Measurements from ENCODE around the gene ALPK3.

Gene ALPK3

DNA sequence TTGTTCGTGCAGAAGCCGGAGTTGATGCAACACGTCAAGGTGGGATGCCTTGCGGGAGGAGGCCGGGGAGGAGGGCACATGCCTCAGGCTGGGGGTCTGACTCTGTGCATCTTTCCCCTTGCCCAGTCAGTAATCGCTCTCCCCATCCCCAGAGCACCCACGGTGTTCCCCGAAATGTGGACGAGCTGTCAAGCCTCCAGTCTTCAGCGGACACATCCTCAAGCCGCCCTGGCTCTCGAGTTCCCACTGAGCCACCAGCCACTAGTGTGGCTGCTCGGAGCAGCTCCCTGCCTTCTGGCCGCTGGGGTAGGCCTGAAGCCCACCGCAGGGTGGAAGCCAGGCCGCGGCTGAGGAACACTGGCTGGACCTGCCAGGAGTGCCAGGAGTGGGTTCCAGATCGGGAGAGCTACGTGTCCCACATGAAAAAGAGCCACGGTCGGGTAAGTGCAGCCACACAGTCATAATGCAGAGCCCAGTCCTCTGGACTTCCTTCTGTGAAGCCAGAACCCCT, 18.7 kb upstream of the ALPK3 start:
- no peak for DNase-seq

DNA sequence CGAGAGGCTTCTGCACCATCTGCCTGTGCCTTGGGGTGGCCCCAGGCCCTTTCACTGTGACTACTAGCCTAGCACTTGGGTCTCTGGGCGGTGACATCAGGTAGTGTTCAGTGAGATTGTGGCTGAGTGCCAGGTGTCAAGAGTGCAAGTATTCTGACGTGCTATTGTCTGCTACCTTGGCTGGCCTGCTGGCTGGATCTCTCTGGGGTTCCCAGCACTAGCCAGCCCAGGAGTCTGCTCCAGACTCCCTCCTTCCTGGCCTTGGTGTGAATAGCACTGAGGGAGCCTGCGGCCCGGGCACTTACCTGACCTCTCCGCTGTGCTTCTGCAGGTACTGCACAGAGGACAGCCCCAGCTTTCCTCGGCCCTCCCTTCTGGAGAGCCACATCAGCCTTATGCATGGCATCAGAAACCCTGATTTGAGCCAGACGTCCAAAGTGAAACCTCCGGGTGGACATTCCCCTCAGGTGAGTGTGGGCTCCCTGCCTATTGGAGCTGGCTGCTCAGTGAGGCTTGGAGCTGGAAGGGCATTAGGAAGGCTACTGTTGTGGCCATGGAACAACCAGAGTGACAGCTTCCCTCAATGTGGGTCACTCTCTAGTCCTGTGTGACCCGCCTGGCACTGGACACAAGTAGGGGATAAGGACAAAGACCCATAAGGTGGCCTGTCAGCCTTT, 17.5 kb upstream of the ALPK3 start:
- DNase-seq: peak; percentile 15

DNA sequence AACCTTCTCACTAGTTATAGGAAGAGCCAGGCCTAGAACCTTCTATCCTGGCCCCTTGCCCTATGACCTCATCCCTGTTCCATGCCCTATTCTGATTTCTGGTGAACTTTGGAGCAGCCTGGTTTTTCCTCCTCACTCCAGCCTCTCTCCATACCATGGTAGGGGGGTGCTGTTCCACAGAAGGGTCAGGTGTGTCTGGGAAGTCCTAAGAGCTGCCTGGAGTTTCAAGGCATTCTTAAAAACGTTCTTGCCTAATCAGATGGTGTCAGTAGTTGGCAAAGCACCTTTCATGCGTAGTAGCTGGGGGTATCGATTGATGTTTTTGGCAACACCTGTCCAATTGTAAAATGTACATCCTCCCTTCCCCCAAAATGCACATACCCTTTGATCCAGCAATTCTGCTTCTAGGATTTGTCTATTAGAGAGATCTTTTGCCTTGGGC, 16.8 kb upstream of the ALPK3 start:
- DNase-seq: no peak

DNA sequence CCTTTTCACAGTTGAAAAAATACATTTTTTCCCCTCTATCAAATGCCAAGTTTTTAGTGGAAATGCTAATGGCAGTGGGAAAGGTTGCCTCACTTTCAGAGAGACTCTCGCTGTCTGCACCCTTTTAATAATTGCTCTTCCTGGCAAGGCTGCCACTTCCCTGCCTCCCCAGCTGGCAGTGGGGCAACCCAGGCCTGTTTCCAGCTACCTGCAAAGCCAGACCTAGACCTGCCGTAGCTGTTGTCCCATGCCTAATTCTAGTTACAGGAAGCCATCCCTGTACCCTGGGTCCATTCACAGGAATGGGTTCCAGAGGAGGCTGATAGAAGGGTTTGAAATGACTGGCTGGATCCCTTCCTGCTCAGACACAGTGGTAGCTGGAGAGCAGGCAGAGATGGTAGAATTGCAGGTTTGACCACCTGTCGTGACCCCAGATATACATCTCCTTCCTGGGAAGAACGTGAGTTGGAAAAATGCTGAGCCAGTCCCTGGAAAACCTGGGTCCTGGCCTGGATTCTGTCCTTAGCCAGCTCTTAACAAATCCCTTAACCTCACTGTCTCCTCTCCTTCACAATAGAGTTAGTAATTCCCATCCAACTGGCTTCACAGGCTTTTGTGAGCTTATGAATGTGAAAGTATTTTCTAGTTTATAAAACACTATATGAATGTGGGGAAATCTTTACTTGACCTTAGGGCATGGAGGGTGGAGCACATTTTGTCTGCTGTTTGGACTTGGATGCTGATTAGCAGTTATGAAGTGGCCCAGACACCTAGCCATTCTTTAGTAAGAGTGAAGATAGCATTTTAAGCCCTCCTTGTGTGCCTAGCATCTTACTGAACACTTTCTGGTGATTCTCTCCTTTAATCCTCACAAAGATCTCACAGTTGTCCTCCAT, 12.9 kb upstream of the ALPK3 start:
- no peak for DNase-seq

- DNase-seq: no peak
Observed at GRCh38 chr15:84805221-84805620, 11.9 kb upstream of the ALPK3 start.

DNA sequence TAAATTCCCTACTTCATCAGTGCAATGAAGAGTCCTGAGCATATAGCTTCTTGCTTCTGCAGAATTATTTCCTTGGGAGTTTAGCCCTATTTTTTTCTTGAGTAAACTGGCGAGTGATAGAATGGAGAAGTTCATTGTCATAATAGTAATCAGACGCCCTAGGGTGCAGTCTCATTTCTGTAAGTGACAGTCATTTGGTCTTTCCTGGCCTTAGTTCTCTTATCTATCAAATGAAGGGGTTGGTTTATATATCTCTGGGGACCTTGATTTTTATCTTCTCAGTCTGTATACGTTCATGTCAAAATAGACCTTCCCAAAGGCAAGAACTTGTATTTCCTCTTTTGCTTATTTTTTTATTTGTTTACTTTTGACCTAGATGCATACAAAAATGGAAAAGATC, 9.9 kb upstream of the ALPK3 start:
- no peak for DNase-seq

GRCh38 chr15:84810073-84810840, 6.9 kb upstream of the ALPK3 start:
- DNase-seq: no peak

DNA sequence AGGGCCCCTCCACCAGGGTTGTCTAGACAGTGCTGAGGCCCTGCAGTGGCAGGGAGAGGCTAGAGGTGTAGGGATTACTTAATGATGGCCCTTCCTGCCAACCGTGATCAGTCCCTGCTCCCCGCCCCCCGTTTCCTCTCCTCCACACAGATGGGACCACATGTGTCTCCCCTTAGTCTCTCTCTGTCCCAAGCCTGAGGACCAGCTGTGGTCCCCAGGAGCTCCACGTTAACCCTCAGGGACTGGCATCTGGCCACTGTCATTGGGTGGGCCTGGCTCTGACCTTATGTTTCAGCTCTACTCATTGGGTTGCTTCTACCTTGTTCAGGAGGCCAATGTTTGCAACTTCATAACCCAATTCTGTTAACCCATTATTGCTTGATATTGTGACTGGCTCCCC, 6.0 kb upstream of the ALPK3 start:
- no peak for DNase-seq

DNA sequence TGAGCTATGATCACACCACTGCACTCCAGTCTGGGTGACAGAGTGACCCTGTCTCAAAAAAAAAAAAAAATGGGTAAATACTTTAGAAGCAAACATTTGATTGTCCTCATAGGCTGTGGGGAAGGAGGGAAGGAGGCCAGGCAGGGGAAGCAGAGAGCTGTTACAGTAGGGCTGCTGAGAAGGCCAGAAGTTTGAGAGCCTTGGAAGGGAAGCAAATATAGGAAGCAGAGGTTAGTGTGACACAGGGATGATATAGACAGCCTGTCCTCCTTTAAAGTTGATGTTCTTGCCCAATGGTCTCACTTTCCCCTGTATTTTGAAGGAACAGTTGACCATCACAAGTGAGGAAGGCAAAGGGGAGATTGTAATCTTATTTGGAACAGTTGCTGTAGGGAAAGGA, 5.3 kb upstream of the ALPK3 start:
- no peak for DNase-seq

- DNase-seq: no peak
Observed at GRCh38 chr15:84812842-84813241, 4.3 kb upstream of the ALPK3 start.

DNA sequence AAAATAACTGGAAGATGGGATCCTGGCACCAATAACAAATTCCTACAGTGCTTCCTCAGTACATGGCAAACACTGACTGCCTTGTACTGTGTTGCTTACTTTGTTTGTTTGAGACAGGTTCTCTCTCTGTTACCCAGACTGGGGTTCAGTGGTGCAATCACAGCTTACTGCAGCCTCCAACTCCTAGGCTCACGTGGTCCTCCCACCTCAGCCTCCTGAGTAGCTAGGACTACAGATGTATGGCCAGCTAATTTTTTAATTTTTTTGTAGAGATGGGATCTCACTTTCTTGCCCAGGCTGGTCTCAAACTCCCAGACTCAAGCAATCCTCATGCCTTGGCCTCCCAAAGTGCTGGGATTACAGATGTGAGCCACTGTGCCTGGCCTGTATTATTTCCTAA, 3.7 kb upstream of the ALPK3 start:
- DNase-seq: no peak

DNA sequence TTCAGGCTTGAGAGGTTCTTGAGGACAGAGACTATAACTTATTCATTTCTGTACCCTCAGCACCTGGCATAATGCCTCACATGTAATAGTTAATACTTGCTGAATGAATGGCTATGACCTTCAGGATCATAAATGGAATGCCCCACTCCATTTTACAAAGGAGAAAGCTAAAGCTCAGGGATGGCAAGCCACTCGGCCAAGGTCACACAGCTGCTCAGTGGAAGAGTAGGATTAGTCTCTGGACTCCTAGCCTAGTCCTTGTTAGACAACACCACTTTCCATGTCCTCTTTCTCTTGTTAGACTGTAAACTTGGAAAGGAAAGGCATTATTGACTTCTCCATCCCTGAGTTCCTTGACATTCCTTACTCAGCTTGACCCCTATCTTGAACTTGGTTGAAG, 3.2 kb upstream of the ALPK3 start:
- no peak for DNase-seq

DNA sequence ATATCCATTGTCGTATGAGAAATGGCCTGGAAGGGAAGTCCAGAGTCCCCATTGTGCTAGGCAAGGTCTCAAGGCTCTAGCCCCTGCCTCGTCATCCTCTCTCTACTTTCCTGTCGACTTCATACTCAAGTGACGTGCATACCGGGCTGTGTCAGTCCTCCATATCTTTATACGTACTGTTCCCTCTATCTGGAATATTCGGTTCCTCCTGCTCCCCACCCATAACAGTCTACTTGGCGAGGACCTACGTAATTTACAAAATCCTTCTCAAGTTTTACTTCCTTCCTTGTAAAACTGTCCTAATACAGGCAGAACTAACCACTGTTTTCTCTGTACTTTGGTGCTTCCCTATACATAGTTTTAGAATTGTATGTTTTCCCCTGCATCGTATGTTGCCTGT, 2.2 kb upstream of the ALPK3 start:
- DNase-seq: no peak

GRCh38 chr15:84817466-84818081, 418 bp downstream of the ALPK3 start:
- DNase-seq: no peak

DNA sequence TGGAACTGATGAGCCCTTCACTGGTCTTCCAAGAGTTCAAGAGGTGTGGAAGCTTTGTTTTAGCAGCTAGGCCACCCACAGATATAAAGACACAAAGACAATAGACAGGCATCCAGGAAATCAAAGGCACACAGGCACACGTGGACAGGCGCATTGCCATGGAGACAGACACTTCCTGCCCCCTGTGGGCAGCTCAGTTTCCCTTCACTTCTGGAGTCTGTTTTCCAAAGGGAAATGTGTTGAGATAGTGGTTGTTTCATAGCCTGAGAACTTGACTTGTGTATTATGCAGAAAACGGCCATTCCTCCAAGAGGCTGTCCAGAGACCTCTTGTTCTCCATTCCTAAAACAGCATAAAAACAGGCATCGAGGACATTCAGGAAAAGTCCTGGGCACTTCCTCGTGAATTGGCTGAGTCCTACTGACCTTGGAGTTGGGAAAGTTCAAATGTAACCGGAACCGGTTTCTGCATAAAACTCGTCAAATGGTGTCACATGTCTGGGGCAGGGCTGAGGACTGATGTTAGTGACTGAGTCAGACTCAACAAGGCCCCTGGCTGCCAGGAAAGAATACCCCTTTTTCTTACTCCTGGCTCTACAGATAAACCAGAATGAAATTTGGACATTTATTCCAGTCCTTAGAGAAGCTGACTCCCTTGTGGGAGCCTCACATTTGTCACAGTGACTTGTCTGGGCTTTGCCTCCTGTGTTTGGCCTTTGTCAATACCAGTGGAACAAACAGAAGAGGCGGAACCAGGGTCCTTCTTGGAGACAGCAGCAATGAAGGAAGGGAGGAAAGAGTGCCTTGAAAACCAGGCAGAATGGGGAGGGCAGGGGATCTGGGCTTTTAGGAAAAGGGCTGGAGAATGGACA, 1.3 kb downstream of the ALPK3 start:
- peak; percentile 65 for DNase-seq

DNA sequence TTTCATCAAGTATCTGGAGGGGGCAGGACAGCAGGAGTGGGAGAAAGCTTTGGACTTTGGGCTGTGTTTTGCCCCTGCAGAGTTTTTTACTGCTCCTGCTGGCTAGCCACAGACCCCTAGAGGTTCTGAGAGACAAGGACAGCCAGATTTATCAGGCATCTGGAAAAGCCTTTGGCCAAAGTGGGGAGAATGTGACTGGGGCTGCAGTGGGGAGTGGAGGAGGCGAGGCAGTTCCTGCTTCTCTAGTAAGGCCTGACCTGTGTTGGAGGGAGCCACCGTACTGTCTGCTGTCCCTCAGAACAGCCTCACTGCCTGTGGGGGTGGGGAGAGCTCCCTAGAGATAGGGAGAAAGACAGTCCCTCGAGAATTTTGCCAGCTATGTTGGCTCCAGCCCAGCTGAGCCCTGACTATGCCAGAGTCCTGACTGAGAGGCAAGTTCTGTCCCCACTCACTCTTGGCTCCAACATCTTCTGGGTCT, 2.2 kb downstream of the ALPK3 start:
- no peak for DNase-seq

DNA sequence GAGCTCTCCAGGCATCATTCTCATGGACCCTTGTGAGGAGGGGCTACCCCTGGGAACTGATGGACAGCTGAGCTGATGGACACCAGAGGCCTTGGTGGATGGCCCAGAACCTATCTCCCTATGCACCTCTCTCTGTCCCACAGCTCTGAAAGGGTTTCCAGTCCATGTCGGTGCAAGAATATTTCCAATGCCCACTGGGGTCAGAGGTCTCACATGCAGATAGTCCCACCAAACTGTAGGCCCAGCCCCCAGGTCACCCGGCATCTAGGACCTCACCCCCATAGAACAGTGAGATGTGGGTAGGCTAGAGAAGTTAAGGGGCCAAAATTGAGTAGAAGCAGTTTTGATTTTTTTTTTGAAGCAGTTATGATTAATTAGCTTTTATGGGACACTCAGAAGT, 2.6 kb downstream of the ALPK3 start:
- no peak for DNase-seq

DNA sequence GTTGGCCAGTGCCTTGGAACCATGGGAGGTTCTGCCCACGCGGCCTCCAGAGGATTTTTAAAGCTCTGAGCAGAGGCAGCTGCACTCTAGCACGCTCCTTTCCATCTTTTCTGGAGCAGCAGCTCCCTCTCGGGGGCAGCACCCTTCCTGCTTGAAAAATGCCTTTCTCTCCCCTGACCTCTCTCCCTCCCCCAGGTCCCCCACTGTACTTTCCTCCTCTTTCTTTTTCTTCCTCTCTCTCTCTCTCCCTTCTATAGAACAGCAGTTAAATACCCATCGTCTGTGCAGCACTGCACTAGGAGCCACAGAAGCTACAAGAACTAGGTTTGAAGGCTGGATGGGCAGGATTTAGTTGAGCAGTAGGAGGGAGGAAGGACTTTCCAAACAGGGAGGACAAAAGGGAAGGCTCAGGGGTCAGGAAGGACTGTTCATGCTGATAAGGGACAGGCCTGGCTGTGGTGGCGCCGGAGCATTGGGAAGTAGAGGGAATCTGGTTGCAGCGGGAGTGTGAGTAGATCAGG, 4.4 kb downstream of the ALPK3 start:
- DNase-seq: no peak

DNA sequence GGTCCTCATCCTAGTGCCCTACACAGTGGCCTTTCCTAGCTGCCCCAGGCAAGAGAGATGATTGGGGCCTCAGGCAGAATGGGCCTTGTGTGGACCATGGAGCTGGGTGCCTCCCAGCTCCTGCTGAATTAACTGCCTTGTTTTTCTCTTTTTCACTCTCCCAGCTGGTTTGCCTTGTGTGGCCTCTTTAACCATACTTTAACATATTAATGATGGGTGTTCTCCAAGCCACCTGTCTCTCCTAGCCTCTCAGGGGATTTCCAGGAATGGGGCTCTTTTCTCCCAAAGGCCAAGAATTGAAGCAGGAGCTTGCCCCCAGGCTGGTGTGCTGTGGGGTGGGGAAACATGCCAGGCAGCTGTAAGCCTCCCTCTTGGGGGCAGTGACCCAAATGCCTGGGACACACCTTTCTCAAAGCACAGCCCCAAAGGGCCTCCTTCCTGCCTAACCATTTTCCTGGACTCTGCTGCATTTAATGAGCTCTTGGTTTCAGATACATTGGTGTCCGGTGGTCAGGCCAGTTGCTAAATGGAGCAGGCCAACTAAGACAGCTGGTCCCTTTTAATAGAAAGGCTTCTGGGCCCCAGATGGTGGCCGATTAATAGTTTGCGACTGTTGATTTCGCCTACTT, 5.6 kb downstream of the ALPK3 start:
- DNase-seq: no peak

GRCh38 chr15:84823282-84823878, 6.2 kb downstream of the ALPK3 start:
- no peak for DNase-seq
